Progenitor cell of endocrine pancreas (in vitro differentiated cells): ENCODE data around the gene NAV2. TPM values are rescaled to one million over a fixed set of nuclear protein-coding genes. Genes with fewer than 3 reads are reported as not detected.

ENCODE experiments used
- DNase-seq: peaks from one replicate; pipeline ENCODE4 v3.0.0; 2021; ENCODE audit warnings: low spot score; ENCODE audit not compliant: unreplicated experiment
- H3K27ac Mint-ChIP-seq: 2 replicates; pipeline ENCODE4 v1.8.0; 2021; ENCODE audit warnings: mild to moderate bottlenecking, moderate library complexity, mixed read lengths
- H3K27me3 Mint-ChIP-seq: 2 replicates; pipeline ENCODE4 v1.8.0; 2021; ENCODE audit warnings: mixed read lengths
- H3K36me3 Mint-ChIP-seq: 2 replicates; pipeline ENCODE4 v1.8.0; 2022; ENCODE audit warnings: mixed read lengths; ENCODE audit not compliant: insufficient read depth
- H3K4me1 Mint-ChIP-seq: 2 replicates; pipeline ENCODE4 v1.8.0; 2021; ENCODE audit warnings: low read depth, mixed read lengths
- H3K4me3 Mint-ChIP-seq: 2 replicates; pipeline ENCODE4 v1.8.0; 2021; ENCODE audit warnings: low read depth, mild to moderate bottlenecking, moderate library complexity, mixed read lengths
- H3K9me3 Mint-ChIP-seq: 2 replicates; pipeline ENCODE4 v1.8.0; 2021; ENCODE audit warnings: low read depth, mixed read lengths
- CTCF ChIP-seq: fragments of 200-600 bp; sonication (generic); IDR thresholded peaks from one replicate; pipeline ENCODE4 v1.5.0; 2021; ENCODE audit warnings: antibody characterized with exemption, mild to moderate bottlenecking; ENCODE audit not compliant: unreplicated experiment
- total RNA-seq: library from RNA; stranded (reverse); gene quantifications from 2 replicates; pipeline ENCODE4 v1.2.1, GENCODE V29; 2021

The NAV2 gene
- total RNA-seq, 1 donor from 2014 or later: 88.3 TPM

GRCh38 chr11:19975414-19975990 lies 262.9 kb downstream of the NAV2 start:
- Mint-ChIP-seq H3K27ac (no peak overlapping the region), H3K36me3 (no peaks in the 10 kb centered on the region), H3K27me3 (no peaks in the 10 kb centered on the region), H3K9me3 (no peaks in the 10 kb centered on the region), H3K4me1 (peaks cover 33% of the 10 kb centered on the region), H3K4me3 (no peak overlapping the region)
- no peak for TF ChIP-seq CTCF
- DNase-seq: no peak

- Mint-ChIP-seq H3K4me3 (no peak overlapping the region), H3K36me3 (no peaks in the 10 kb centered on the region), H3K4me1 (peaks cover 39% of the 10 kb centered on the region), H3K27ac (peak overlapping the region; percentile 2), H3K27me3 (no peaks in the 10 kb centered on the region), H3K9me3 (no peaks in the 10 kb centered on the region)
- no peak for TF ChIP-seq CTCF
- no peak for DNase-seq
Measured at GRCh38 chr11:19976281-19976941, 263.8 kb downstream of the NAV2 start.

GRCh38 chr11:19977941-19978340 lies 265.3 kb downstream of the NAV2 start:
- TF ChIP-seq CTCF: no peak
- H3K36me3 Mint-ChIP-seq: no peaks in the 10 kb centered on the region
- H3K4me3 Mint-ChIP-seq: no peak overlapping the region
- H3K27me3 Mint-ChIP-seq: no peaks in the 10 kb centered on the region
- peaks cover 35% of the 10 kb centered on the region for H3K4me1 Mint-ChIP-seq
- H3K27ac Mint-ChIP-seq: no peak overlapping the region
- DNase-seq: no peak
- no peaks in the 10 kb centered on the region for H3K9me3 Mint-ChIP-seq

GRCh38 chr11:19978668-19979518 lies 266.3 kb downstream of the NAV2 start:
- Mint-ChIP-seq H3K27ac (peak overlapping the region; percentile 54), H3K36me3 (no peaks in the 10 kb centered on the region), H3K27me3 (no peaks in the 10 kb centered on the region), H3K4me3 (no peak overlapping the region), H3K4me1 (peaks cover 34% of the 10 kb centered on the region), H3K9me3 (no peaks in the 10 kb centered on the region)
- no peak for DNase-seq
- no peak for TF ChIP-seq CTCF

- no peak for DNase-seq
- Mint-ChIP-seq H3K36me3 (no peaks in the 10 kb centered on the region), H3K4me1 (peaks cover 34% of the 10 kb centered on the region), H3K4me3 (no peak overlapping the region), H3K9me3 (no peaks in the 10 kb centered on the region), H3K27ac (peak overlapping the region; percentile 54), H3K27me3 (no peaks in the 10 kb centered on the region)
- TF ChIP-seq CTCF: no peak
Measured at GRCh38 chr11:19979519-19979845, 266.8 kb downstream of the NAV2 start.
